ENCODE data around the gene GBX1. TPM values are rescaled to one million over a fixed set of nuclear protein-coding genes. Genes with fewer than 3 reads are reported as not detected.

The GBX1 gene
- total and polyA plus RNA-seq, 2 donors (not counting 3 experiments of a cell fraction or from before 2014, with no cell fraction given) = not detected

DNA sequence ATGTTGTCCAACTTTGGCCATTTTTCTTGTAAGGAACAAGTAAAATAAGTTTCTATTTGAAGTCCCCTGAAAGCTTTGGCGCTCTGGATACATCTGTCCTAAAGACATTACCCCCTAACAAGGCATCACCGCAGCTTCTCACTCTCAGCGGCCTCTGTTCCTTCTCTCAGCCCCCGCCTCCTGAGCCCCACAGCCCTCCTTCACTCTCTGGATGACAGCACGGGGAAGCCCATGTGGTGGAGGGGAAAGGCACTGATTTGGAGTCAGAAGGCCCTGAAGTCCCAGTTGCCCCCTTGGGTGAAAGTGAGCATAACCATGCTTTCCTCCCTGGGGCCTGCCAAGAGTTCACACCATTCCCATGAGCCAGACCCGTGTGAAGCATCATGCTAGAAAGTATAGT is 38.2 kb upstream of the GBX1 start:
- no peaks in the 10 kb centered on the region for H3K9me1 ChIP-seq (replicated peaks; ENCODE audit: control insufficient read depth, extremely low read depth, insufficient read depth, low read length)
- intact Hi-C loops (cut with micrococcal nuclease) = no loop called here
- H3K4me1 ChIP-seq (ENCODE audit: control insufficient read depth, extremely low read depth, insufficient read depth, low read length) = no peaks in the 10 kb centered on the region
- no peak for TF ChIP-seq GATA2 (IDR thresholded peaks at IDR 0.05; ENCODE audit: insufficient read depth, insufficient read length, low read depth, low read length)
- FAIRE-seq = no peak
- peaks cover 9 to 14% of the 10 kb centered on the region in 2 experiments for H3K27me3 ChIP-seq (ENCODE audit: control insufficient read depth in 2 of 2, insufficient read depth in 2 of 2, low read length in 2 of 2)
- no peak overlapping the region for H3K4me3 ChIP-seq (replicated peaks in 1 of 3; ENCODE audit: insufficient read depth in 1 of 3, low read depth in 1 of 3, low read length in 3 of 3)
- no TSS peak for BruUV-seq (replicated peaks)
- H2AFZ ChIP-seq (ENCODE audit: low read depth, low read length) = no peak overlapping the region
- H3K27ac ChIP-seq (ENCODE audit: insufficient read depth, low read depth, low read length) = no peak overlapping the region
- H3K9me3 ChIP-seq (replicated peaks; ENCODE audit: control insufficient read depth, insufficient read depth, low read length) = no peaks in the 10 kb centered on the region
- H3K36me3 ChIP-seq (ENCODE audit: control insufficient read depth in 2 of 2, extremely low read depth in 1 of 2, insufficient read depth in 2 of 2, low read length in 2 of 2) = no peaks in the 10 kb centered on the region
- no peak for DNase-seq (ENCODE audit: low read depth, low spot score)
- H3K79me2 ChIP-seq (ENCODE audit: control insufficient read depth, insufficient read depth, low read length) = no peaks in the 10 kb centered on the region
- H4K20me1 ChIP-seq (replicated peaks; ENCODE audit: control insufficient read depth, extremely low read depth, insufficient read depth, low read length) = no peaks in the 10 kb centered on the region
- ChIA-PET CTCF (interaction anchor here (0.6 to 1.5 kb wide), 2 partner anchors 21 to 39 kb away, joined by 3 to 4 read pairs; partner anchors contain the start of gene ABCF2), POLR2A (interaction anchor here (2.5 kb wide), 1 partner anchor 21 kb away, joined by 5 read pairs; the partner anchor contains the start of gene ABCF2)
- dilution Hi-C loops (cut with MboI; ENCODE audit: extremely low pct_ligation_motif_present, low sequenced_read_pairs) = no loop called here
- no peak overlapping the region for H3K9ac ChIP-seq (replicated peaks; ENCODE audit: extremely low read depth, insufficient read depth, low read length)
- H3K4me2 ChIP-seq (ENCODE audit: insufficient read depth, low read length) = no peak overlapping the region

DNA sequence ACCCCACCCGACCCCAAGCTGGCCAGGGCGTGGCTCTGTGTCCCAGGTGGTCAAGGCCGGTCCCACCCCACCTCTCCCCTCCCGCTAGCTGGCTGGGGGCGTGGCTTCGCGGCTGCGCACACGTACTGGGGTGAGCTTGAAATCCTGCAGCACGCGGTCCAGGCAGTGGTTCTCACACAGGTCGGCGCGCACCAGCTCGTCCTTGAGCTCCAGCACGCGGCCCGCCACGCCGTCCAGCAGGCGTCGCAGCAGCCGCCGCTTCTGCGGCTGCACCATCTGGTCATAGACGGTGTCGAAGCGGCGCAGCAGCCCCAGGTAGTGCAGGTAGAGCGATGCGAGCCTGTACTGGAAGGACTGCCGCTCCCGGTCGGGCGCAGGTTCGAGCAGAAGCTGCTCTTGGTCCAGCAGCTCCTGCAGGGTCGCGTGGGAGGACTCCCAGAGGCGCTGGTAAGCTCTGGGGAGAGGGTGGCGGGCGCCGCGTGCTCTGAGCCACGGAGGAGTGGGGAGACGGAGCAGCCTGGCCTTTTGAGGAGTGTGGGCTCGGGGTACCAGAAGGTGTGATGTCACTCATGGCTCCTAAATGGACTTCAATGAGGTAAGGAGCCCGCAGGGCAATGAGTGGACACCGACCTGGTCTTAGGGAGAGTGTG is 37.0 kb upstream of the GBX1 start:
- H3K4me3 ChIP-seq (replicated peaks in 1 of 3; ENCODE audit: insufficient read depth in 1 of 3, low read depth in 1 of 3, low read length in 3 of 3) = no peak overlapping the region
- peaks cover 9 to 14% of the 10 kb centered on the region in 2 experiments for H3K27me3 ChIP-seq (ENCODE audit: control insufficient read depth in 2 of 2, insufficient read depth in 2 of 2, low read length in 2 of 2)
- no TSS peak for BruUV-seq (replicated peaks)
- no peak overlapping the region for H3K4me2 ChIP-seq (ENCODE audit: insufficient read depth, low read length)
- DNase-seq (ENCODE audit: low read depth, low spot score) (no peak), FAIRE-seq (no peak)
- no peaks in the 10 kb centered on the region for H3K9me1 ChIP-seq (replicated peaks; ENCODE audit: control insufficient read depth, extremely low read depth, insufficient read depth, low read length)
- dilution Hi-C loops (cut with MboI; ENCODE audit: extremely low pct_ligation_motif_present, low sequenced_read_pairs) = no loop called here
- CTCF ChIA-PET = interaction anchor here (1.0 kb wide), 1 partner anchor 40 kb away, joined by 3 read pairs; no protein-coding TSS in a partner anchor
- POLR2A ChIA-PET = no interaction called here
- no peak overlapping the region for H2AFZ ChIP-seq (ENCODE audit: low read depth, low read length)
- no peaks in the 10 kb centered on the region for H4K20me1 ChIP-seq (replicated peaks; ENCODE audit: control insufficient read depth, extremely low read depth, insufficient read depth, low read length)
- no peaks in the 10 kb centered on the region for H3K9me3 ChIP-seq (replicated peaks; ENCODE audit: control insufficient read depth, insufficient read depth, low read length)
- H3K36me3 ChIP-seq (ENCODE audit: control insufficient read depth in 2 of 2, extremely low read depth in 1 of 2, insufficient read depth in 2 of 2, low read length in 2 of 2) = no peaks in the 10 kb centered on the region
- H3K4me1 ChIP-seq (ENCODE audit: control insufficient read depth, extremely low read depth, insufficient read depth, low read length) = no peaks in the 10 kb centered on the region
- H3K27ac ChIP-seq (ENCODE audit: insufficient read depth, low read depth, low read length) = no peak overlapping the region
- TF ChIP-seq JUN (IDR thresholded peaks at IDR 0.05; ENCODE audit: borderline replicate concordance, insufficient read depth, insufficient read length, low read depth) = no peak
- no peak for TF ChIP-seq FOS (IDR thresholded peaks at IDR 0.05; ENCODE audit: borderline replicate concordance, insufficient read depth, low read length)
- TF ChIP-seq, protein P1, sequence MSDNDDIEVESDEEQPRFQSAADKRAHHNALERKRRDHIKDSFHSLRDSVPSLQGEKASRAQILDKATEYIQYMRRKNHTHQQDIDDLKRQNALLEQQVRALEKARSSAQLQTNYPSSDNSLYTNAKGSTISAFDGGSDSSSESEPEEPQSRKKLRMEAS (IDR thresholded peaks at IDR 0.05; ENCODE audit: insufficient read depth, insufficient read length) = no peak
- TF ChIP-seq GATA2 (IDR thresholded peaks at IDR 0.05; ENCODE audit: insufficient read depth, insufficient read length, low read depth, low read length) = no peak
- TF ChIP-seq, protein P2, sequence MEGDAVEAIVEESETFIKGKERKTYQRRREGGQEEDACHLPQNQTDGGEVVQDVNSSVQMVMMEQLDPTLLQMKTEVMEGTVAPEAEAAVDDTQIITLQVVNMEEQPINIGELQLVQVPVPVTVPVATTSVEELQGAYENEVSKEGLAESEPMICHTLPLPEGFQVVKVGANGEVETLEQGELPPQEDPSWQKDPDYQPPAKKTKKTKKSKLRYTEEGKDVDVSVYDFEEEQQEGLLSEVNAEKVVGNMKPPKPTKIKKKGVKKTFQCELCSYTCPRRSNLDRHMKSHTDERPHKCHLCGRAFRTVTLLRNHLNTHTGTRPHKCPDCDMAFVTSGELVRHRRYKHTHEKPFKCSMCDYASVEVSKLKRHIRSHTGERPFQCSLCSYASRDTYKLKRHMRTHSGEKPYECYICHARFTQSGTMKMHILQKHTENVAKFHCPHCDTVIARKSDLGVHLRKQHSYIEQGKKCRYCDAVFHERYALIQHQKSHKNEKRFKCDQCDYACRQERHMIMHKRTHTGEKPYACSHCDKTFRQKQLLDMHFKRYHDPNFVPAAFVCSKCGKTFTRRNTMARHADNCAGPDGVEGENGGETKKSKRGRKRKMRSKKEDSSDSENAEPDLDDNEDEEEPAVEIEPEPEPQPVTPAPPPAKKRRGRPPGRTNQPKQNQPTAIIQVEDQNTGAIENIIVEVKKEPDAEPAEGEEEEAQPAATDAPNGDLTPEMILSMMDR (IDR thresholded peaks at IDR 0.05; ENCODE audit: extremely low read depth in 1 of 2, insufficient read depth in 1 of 2, low read depth in 1 of 2, low read length in 2 of 2) = no peak
- no peak for TF ChIP-seq POLR2AphosphoS5 (IDR thresholded peaks at IDR 0.05; ENCODE audit: insufficient read depth, low read depth, low read length)
- TF ChIP-seq EZH2 (IDR thresholded peaks at IDR 0.05; ENCODE audit: borderline replicate concordance, low read depth, low read length, severe bottlenecking) = no peak
- no peak for TF ChIP-seq MYC (IDR thresholded peaks at IDR 0.05; ENCODE audit: low read depth, low read length)
- TF ChIP-seq POLR2A (IDR thresholded peaks at IDR 0.05; ENCODE audit: low read depth, low read length) = no peak
- intact Hi-C loops (cut with micrococcal nuclease) = no loop called here
- no peaks in the 10 kb centered on the region for H3K79me2 ChIP-seq (ENCODE audit: control insufficient read depth, insufficient read depth, low read length)
- H3K9ac ChIP-seq (replicated peaks; ENCODE audit: extremely low read depth, insufficient read depth, low read length) = no peak overlapping the region

Measured in endothelial cell of umbilical vein (primary cell).